NCI-H345 (cell line): ENCODE results near the gene GFOD2.

Experiments used
- DNase-seq: peaks from one replicate; lab custom pipeline; 2025; lab: John Stamatoyannopoulos, UW

GFOD2 gene

DNA sequence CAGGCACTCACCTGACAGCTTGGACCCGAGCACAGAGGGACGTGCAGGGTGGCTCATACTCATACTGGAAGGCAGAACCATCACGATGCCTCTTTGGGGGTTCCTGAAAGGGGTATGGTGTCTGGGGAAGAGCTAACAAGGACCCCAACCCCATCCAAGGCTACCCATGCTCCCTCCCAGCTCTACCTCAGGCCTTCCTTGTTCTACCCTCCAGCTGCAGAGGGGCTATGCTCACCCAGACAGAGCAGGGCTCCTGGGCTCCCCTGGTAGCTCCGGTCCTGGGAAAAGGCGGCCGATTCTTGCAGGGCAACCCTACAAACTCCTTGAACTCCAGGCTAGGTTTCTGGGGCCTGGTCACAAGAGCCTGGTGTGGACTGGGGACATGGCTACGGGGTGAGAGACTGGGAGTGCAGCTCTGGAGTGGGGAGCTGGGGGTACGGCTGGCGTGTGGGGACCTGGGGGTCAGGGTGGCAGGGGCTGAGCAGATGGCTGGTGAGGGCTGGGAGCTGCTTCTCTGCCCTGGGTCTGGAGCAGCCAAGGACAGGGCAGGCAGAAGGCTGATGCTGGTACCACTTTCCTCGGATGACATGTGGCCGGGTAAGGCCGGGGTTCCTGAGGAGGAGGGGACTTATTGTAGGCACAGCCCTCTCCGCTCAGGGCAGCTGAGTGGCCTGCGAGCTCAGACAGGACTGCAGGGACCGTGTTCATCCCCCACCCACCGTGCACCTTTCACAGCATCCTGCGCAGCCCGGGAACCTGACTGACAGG, 61.2 kb downstream of the GFOD2 start:
- no peak for DNase-seq

DNA sequence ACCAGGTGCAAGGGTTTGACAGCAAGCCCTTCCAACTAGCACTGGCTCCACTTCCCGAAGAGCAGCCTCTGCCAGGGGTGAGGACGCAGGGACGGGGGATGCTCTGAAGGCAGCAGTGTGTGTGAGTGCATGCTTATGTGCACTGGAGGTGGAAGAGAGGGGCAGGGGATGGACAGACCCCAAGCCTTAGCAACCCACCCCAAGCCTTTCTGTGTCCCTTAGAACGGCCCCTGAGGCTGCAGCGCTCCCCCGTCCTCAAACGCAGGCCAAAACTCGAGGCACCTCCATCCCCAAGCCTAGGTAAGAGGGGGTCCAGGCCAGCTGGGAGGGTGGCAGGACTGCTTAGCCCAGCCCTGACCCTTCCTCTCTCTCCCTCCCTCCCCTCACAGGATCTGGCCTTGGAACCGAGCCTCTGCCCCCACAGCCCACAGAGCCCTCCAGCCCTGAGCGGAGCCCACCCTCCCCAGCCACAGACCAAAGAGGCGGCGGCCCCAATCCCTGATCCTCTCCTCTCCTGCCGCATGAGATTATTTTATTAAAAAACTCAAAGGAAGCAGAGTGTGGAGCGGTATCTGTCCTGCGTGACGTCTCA, 62.0 kb downstream of the GFOD2 start:
- DNase-seq: no peak

DNA sequence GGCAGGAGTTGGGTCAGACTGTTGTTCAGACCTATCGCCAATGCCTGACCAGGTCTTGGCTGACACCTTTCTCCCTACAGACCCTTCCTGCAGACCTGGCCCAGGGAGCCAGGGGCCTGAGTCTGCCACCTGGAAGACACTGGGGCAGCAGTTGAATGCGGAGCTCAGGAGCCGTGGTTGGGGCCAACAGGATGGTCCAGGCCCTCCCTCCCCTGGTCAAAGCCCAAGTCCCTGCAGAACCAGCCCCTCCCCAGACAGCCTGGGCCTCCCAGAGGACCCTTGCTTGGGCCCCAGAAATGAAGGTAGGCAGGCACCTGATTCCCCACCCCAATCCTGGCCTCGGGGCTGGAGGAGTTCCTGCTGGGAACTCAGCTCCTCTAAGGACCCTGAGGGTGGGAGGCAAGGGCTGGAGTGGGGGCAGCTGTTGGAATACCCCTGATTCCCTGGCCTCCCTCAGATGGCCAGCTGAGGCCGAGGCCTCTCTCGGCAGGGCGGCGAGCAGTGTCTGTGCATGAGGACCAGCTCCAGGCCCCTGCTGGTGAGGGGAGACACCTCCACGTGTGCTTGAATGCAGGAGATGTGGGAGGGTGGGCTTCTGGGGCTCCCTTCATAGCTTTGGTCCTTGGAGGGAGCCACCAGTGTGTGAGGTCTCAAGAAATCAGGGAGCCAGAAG, 62.6 kb downstream of the GFOD2 start:
- no peak for DNase-seq

DNA sequence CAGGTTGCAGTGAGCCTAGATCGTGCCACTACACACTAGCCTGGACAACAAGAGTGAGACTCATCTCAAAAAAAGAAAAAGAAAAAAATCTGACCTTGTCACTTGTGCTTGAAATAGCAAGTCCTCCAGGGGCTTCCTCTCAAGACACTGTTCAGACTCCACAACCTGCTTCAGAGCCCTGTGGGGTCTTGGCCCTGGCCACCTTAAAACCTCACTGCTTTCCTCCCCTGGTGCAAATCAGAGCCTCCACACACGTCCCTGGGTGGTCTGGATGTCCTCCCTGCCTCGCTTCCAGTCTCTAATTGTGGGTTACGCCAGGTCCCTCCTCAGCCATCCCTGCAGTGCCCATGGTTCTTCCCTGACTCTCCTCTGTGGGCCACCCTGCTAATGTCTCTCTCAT, 63.8 kb downstream of the GFOD2 start:
- DNase-seq: no peak

DNA sequence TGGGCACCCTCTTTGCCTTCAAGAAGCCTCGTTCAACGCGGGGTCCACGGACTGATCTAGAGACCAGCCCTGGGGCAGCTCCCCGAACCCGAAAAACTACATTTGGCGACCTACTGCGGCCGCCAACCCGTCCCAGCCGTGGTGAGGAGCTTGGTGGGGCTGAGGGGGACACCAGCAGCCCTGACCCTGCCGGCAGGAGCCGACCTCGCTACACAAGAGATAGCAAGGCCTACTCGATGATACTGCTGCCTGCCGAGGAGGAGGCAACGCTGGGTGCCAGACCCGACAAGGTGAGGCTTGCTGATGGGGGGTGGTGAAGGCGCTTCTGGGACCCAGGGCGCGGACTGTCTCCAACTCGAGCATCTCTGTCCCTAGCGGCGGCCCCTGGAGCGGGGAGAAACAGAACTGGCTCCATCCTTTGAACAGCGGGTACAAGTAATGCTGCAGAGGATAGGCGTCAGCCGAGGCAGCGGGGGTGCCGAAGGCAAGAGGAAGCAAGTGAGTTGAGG, 64.7 kb downstream of the GFOD2 start:
- DNase-seq: no peak

DNA sequence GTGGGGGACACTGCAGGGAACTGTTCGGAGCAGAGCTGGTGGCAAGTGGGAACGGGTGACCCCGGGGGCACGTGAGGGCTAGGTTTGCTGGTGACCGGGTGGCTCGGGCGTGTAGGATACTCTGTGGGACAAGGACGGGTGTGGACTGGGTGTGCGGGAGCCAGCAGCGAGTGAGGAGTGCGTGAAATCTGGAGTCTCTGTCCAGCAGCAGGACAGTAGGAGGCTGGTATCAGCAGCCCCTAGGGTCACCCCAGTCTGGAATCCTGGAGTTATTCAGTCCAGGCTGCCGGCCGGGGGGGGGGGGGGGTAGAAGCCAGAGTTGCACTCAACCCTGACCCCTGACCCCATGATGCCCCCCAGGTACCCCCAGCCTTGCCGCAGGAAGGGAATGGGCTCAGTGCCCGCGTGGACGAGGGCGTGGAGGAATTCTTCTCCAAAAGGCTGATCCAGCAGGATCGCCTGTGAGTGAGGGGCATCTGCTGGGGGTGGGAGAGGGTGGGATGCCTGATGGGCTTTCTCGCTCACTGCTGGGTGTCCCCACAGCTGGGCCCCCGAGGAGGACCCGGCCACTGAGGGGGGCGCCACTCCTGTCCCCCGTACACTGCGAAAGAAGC, 65.2 kb downstream of the GFOD2 start:
- DNase-seq: no peak

DNA sequence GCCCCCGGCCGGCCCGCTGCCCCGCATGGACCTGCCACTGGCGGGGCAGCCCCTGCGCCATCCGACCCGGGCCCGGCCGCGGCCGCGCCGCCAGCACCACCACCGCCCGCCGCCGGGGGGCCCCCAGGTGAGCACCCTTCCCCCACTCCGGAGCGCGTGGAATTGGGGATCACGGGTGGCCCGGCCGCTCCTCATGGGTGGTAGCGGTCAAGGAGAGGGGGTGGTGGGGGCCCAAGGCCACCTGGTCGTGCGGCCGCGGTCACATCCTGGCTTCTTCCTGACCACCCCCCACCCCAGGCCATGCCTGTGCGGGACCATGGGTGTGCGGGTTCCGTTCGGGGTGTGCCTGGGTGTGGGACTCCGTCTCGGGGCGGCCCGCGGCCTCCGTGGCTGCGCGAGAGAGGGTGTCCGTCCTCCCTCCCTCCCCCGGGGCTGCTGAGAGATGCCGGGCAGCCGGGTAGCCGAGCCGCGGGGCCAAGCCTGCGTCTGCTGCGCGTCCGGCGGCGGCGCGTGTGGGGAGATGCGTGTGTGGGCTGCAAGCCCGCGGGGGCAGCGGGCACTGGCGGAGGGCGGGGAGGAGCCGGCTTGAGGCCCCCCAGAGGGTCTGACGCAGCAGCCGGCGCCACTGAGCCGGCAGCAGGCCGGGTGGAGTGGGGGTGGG, 65.9 kb downstream of the GFOD2 start:
- DNase-seq: no peak

DNA sequence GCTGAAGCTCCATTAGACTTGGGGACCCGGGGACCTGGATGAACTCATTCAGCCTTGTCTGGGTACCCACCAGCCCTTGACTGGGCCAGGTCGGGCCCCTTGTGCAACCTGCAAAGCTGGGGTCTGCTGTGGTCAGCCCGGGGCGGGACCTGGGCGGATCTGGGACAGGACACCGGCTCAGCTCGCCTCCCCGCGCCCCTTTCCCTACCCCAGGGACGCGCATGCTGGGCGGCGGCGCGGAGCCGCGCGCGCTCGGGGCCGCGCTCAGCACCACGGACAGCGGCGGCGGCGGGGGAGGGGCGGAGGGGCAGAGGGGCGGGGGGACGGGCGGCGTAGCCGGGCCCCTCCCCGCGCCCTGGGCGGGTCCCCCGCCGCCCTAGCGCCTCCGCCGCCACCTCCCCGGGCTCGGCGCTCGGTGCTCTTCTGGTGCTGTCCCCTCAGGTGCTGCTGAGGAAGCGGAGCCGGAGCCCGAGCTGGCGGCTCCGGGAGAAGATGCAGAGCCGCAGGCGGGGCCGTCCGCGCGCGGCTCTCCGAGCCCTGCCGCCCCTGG, 66.5 kb downstream of the GFOD2 start:
- DNase-seq: peak; percentile 32

DNA sequence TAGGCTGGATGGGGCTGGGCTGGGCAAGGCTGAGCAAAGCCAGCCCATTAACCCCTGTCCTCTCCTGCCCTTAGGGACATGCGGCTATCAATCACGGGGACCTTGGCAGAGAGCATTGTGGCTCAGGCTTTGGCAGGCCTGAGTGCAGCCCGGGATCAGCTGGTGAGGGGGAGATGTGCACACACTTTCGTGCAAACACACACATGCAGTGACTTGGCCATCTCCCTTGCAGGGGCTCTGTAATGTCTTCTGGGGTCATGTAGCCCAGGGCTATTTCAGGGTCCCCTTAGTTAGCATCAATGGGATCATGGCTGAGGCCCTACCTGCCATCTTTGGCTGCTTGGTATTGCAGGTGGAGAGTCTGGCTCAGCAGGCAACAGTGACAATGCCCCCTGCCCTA, 67.3 kb downstream of the GFOD2 start:
- DNase-seq: no peak

DNA sequence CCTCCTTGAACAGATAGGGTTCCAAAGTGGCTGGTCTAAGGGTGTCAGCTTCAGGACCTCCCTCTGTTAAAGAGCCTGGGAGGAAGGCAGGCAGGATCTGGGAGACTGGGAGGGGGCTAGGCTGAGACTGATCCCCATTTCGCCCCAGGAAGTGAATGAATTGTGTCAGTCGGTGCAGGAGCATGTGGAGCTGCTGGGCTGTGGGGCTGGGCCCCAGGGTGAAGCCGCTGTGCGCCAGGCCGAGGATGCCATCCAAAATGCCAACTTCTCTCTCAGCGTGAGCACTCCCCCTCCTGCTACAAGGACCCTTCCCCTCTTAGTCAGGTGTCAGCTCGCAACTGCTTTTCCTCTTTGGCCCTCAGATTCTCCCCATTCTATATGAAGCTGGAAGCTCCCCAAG, 68.1 kb downstream of the GFOD2 start:
- no peak for DNase-seq

DNA sequence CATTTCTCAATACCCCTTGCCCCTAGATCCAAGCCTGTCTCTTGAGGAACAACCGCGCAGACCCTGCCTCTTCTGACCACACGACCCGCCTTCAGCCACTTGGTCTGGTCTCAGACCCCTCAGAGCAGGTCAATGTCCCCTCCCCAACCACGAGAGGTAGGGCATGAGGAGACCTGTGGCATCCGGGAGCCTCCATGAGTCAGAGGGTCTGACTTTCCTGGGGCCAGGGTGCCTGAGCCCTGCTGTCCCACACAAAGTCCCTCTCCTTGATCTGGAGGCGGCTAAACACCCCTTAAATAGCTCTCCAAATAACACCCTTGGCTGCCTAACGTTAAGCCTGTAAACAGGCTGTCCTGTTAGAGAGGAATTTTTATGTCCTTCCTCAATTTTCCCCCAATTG, 69.1 kb downstream of the GFOD2 start:
- no peak for DNase-seq

DNA sequence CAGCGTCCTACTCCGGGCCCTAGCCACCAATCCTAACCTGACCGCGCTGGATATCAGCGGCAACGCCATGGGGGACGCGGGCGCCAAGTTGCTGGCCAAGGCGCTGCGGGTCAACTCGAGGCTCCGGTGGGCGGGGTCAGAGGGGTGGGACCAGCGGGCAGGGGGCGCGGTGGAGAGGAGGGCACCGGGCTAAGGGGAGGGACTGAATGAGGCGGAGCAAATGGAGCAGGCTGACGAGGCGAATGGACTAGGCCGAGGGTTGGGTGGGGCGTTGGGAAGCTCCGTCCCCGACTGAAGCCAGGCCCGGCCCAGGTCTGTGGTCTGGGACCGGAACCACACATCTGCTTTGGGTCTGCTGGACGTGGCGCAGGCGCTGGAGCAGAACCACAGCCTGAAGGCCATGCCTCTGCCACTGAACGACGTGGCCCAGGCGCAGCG, 69.6 kb downstream of the GFOD2 start:
- DNase-seq: no peak

DNA sequence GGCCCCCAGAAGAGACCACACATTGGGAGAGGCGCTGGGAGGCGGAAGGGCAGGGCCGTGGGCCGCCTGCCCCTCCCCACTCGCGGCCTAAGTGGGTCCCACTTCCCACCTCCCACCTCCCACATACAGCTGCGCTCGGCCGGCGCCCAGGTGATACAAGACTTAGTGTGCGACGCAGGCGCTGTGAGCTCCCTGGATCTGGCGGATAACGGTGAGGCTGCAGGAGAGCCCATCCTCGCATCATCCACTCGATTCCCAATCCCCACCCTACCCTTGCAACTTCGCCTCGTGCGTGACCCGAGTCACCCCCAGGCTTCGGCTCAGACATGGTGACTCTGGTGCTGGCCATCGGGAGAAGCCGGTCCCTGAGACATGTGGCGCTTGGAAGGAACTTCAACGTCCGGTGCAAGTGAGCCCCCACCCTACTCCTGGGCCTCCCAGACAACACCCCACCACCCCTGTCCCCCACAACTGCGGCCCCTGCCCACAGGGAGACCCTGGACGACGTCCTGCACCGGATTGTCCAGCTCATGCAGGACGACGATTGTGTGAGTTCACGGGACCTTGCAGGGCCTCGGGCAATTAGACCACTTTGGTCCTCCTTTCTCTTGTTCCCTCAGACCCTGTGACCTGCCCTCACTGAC, 70.2 kb downstream of the GFOD2 start:
- DNase-seq: no peak

DNA sequence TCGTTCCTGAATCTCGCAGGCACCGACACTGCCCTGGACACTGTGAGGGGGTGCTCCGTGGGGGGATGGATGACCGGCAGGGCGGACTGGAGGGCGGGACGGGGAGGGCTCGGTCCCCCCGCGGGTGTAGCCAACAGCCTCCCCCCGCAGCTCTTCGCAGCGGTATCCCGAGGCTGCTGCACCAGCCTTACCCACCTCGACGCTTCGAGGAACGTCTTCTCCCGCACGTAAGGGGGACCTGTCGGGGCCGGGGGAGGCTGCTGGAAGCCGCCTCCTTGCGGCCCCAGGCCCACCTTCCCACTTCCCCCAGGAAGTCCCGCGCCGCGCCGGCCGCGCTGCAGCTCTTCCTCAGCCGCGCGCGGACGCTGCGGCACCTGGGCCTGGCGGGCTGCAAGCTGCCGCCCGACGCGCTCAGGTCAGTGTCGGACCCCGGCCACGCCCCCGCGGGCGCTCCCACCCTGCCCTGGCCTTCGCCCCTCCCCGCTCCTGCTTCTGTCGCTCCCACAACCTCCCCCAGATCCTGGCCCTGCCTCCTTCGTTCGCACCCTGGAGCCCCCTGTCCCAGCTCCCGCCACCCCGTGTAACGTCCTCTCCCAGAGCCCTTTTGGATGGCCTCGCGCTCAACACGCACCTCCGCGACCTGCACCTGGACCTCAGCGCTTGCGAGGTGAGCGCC, 70.9 kb downstream of the GFOD2 start:
- DNase-seq: no peak

DNA sequence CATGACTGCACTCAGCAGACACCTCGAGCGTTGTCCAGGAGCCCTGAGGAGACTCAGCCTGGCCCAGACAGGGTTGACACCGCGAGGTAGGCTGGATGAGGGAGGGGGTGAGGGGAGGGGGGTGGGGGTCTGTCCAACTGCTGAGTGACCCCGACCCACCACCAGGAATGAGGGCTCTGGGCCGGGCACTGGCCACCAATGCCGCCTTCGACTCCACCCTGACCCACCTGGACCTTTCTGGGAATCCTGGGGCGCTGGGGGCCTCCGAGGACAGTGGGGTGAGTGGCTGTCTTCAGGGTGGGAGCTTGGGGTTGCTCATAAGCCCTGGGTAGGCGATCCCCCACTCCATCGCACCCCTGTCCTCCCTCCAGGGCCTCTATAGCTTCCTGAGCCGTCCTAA, 71.4 kb downstream of the GFOD2 start:
- DNase-seq: no peak

DNA sequence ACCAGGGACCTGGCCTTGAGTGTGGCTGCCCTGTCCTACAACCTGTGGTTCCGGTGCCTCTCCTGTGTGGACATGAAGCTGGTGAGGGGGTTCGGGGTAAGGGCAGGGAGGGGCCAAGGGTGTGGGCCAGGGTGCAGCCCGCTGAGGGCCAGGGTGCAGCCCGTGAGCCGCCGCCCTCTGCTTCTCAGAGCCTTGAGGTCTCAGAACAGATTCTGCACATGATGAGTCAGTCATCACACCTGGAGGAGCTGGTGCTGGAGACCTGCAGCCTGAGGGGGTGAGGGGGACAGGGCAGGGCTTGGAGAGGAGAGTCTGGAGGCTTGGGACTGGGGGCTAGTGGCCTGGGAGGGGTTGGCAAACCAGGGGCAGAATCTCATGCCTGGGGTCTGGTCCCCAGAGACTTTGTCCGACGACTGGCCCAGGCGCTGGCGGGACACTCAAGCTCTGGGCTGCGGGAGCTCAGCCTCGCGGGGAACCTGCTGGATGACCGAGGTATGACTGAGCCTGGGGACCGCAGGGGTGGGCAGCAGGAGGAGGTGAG, 71.9 kb downstream of the GFOD2 start:
- no peak for DNase-seq

DNA sequence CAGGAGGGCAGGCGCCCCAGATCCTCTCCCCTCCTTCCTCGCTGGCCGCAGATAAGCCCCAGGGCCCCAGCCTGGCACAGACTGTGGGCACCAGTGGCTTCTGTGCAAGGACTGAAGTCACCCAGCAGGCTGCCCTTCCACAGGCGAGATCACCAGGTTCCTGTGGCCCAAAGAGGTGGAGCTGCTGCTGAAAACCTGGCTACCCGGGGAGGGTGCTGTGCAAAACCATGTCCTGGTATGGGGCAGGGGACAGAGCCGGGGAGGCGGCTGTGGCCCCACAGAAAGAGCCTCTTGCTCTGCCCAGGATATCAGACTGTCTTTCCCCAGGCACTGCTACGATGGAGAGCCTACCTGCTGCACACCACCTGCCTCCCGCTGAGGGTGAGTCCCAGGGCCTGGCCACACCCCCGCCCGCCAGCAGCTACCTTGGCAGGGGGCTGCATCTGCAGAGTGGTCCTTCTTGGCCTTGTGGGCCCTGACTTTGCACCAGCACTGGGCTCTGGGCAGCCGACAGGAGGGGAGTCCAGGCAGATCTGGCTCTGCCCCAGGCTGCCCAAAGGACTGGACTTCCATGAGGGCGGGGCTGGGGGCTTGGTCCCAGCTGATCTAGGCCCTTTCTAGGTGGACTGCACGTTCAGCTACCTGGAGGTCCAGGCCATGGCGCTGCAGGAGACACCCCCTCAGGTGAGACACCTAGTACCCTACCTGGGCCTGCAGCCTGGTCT, 73.6 kb downstream of the GFOD2 start:
- no peak for DNase-seq

DNA sequence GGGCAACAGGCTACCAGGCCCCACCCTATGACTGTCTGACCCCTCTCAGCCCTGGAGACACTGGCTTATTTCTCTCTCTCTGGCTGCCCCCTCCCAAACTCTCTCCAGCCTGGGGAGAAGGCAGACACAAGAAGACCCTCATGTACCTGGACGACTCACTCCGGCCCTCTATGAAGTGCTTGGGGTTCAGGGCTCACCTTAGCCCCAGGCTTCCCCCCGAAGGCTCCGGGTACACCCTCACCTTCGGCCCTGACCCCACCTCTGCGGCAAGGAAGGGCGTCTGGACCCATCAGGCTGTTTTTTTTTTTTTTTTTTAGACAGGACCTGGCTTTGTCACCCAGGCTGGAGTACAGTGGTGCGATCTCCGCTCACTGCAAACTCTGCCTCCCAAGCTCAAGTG, 75.1 kb downstream of the GFOD2 start:
- no peak for DNase-seq

DNA sequence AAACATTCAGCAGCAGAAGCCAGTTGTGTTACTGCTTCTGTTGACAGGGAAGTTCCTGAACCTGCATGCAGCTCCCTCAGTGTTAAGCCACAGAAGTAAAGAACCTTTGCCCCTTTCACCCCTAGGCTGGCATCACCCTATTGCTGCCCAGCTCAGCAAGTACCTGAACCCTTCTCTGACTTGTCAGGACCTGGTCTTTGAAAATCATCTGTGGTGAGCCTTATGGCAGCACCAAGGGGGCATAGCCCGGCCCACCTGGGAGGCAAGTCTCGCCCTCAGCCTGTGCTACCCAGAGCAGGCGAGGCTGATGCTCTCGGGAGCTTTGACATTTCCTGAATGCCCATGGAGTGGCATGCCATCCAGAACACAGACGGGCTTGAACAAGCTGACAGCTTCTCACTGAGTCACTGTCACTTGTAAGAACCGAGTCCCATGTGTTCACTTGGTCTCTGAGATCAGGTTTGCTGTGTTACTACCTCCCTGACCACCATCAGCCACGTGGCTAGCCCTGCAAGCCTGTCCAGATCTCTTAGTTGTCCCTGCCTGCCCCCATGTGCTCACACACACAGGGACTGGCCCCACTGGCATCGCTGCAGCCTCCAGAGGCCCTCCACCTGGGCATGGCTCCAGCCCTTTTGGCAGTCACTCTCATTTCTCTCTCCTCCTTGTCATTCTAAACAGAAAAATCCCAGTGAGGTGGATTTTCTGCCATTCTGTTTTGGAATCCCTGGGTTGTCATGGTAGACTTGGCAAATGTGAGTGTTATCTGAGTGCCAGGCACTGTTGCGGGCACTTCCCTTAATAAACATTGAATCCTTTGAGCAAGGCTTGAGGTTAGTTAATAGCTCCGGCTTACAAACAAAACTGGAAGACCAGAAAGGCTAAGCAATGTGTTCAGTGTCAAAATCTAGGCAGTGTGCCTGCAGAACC, 77.1 kb downstream of the GFOD2 start:
- no peak for DNase-seq
